Measurements from ENCODE around the gene NRF1. TPM values are rescaled to one million over a fixed set of nuclear protein-coding genes. Genes with fewer than 3 reads are reported as not detected.
A peak's percentile ranks its signal among the peaks of the same experiment; 100 is the strongest.
"Not testable (repeated sequence)": the region's sequence is repeated elsewhere in the genome, so short reads cannot be mapped to it uniquely, and the experiment has no call there.

NRF1 gene
- total RNA-seq, 1 donor from 2014 or later, result 18.1 TPM

- H3K4me3 Mint-ChIP-seq (ENCODE audit: unreplicated experiment), result peak overlapping the region; percentile 34
- H3K9me3 Mint-ChIP-seq (ENCODE audit: unreplicated experiment), result peaks cover 17% of the 10 kb centered on the region
- DNase-seq (ENCODE audit: low spot score), result no peak
- no peak overlapping the region for H3K27ac Mint-ChIP-seq (ENCODE audit: unreplicated experiment)
- TF ChIP-seq, protein P1, sequence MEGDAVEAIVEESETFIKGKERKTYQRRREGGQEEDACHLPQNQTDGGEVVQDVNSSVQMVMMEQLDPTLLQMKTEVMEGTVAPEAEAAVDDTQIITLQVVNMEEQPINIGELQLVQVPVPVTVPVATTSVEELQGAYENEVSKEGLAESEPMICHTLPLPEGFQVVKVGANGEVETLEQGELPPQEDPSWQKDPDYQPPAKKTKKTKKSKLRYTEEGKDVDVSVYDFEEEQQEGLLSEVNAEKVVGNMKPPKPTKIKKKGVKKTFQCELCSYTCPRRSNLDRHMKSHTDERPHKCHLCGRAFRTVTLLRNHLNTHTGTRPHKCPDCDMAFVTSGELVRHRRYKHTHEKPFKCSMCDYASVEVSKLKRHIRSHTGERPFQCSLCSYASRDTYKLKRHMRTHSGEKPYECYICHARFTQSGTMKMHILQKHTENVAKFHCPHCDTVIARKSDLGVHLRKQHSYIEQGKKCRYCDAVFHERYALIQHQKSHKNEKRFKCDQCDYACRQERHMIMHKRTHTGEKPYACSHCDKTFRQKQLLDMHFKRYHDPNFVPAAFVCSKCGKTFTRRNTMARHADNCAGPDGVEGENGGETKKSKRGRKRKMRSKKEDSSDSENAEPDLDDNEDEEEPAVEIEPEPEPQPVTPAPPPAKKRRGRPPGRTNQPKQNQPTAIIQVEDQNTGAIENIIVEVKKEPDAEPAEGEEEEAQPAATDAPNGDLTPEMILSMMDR (IDR thresholded peaks at IDR 0.05; ENCODE audit: unreplicated experiment), result no peak
- H3K36me3 Mint-ChIP-seq (ENCODE audit: low read depth, unreplicated experiment), result peaks cover 49% of the 10 kb centered on the region
- H3K27me3 Mint-ChIP-seq (ENCODE audit: unreplicated experiment), result peaks cover 8% of the 10 kb centered on the region
- no peaks in the 10 kb centered on the region for H3K4me1 Mint-ChIP-seq (ENCODE audit: unreplicated experiment)
Observed at GRCh38 chr7:129657363-129657762, 45.8 kb downstream of the NRF1 start.

DNA sequence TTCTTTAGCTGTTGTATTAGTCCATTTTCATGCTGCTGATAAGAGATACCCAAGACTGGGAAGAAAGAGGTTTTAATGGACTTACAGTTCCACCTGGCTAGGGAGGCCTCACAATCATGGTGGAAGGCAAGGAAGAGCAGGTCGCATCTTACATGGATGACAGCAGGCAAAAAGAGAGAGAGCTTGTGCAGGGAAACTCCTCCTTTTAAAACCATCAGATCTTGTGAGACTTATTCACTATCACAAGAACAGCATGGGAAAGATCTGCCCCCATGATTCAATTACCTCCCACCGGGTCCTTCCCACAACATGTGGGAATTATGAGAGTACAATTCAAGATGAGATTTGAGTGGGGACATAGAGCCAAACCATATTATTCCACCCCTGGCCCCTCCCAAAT lies 48.4 kb downstream of the NRF1 start:
- H3K36me3 Mint-ChIP-seq (ENCODE audit: low read depth, unreplicated experiment), result peaks cover 54% of the 10 kb centered on the region
- H3K9me3 Mint-ChIP-seq (ENCODE audit: unreplicated experiment), result peaks cover 17% of the 10 kb centered on the region
- not testable (repeated sequence) for DNase-seq (ENCODE audit: low spot score); H3K4me1 Mint-ChIP-seq (ENCODE audit: unreplicated experiment); H3K27ac Mint-ChIP-seq (ENCODE audit: unreplicated experiment); H3K27me3 Mint-ChIP-seq (ENCODE audit: unreplicated experiment)
- peak overlapping the region; percentile 70 for H3K4me3 Mint-ChIP-seq (ENCODE audit: unreplicated experiment)

DNA sequence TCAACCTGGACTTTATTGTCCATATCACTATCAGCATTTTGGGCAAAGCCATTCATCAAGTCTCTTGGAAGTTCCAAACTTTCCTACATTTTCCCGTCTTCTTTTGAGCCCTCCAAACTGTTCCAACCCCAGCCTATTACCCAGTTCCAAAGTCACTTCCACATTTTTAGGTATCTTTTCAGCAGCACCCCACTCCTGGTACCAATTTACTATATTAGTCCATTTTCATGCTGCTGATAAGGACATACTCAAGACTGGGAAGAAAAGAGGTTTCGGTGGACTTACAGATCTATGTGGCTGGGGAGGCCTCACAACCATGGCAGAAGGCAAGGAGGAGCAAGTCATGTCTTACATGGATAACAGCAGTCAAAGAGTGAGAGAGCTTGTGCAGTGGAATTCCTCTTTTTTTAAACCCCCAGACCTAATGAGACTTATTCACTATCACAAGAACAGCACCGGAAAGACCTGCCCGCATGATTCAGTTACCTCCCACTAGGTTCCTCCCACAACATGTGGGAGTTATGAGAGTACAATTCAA lies 50.2 kb downstream of the NRF1 start:
- TF ChIP-seq, protein P1 (IDR thresholded peaks at IDR 0.05; ENCODE audit: unreplicated experiment), result no peak
- H3K4me3 Mint-ChIP-seq (ENCODE audit: unreplicated experiment), result peak overlapping the region; percentile 77
- H3K9me3 Mint-ChIP-seq (ENCODE audit: unreplicated experiment), result peaks cover 17% of the 10 kb centered on the region
- no peak for DNase-seq (ENCODE audit: low spot score)
- H3K36me3 Mint-ChIP-seq (ENCODE audit: low read depth, unreplicated experiment), result peaks cover 54% of the 10 kb centered on the region
- H3K4me1 Mint-ChIP-seq (ENCODE audit: unreplicated experiment), result no peaks in the 10 kb centered on the region
- peaks cover 8% of the 10 kb centered on the region for H3K27me3 Mint-ChIP-seq (ENCODE audit: unreplicated experiment)
- no peak overlapping the region for H3K27ac Mint-ChIP-seq (ENCODE audit: unreplicated experiment)

- H3K4me3 Mint-ChIP-seq (ENCODE audit: unreplicated experiment); H3K27me3 Mint-ChIP-seq (ENCODE audit: unreplicated experiment); H3K4me1 Mint-ChIP-seq (ENCODE audit: unreplicated experiment); DNase-seq (ENCODE audit: low spot score); H3K27ac Mint-ChIP-seq (ENCODE audit: unreplicated experiment): not testable (repeated sequence)
- peaks cover 46% of the 10 kb centered on the region for H3K36me3 Mint-ChIP-seq (ENCODE audit: low read depth, unreplicated experiment)
- H3K9me3 Mint-ChIP-seq (ENCODE audit: unreplicated experiment), result peaks cover 17% of the 10 kb centered on the region
Observed at GRCh38 chr7:129663240-129663639, 51.7 kb downstream of the NRF1 start.

- H3K9me3 Mint-ChIP-seq (ENCODE audit: unreplicated experiment), result peaks cover 17% of the 10 kb centered on the region
- peaks cover 38% of the 10 kb centered on the region for H3K36me3 Mint-ChIP-seq (ENCODE audit: low read depth, unreplicated experiment)
- H3K27ac Mint-ChIP-seq (ENCODE audit: unreplicated experiment), result no peak overlapping the region
- TF ChIP-seq, protein P1 (IDR thresholded peaks at IDR 0.05; ENCODE audit: unreplicated experiment), result peak; percentile 52
- no peaks in the 10 kb centered on the region for H3K4me1 Mint-ChIP-seq (ENCODE audit: unreplicated experiment)
- no peak for DNase-seq (ENCODE audit: low spot score)
- peaks cover 6% of the 10 kb centered on the region for H3K27me3 Mint-ChIP-seq (ENCODE audit: unreplicated experiment)
- H3K4me3 Mint-ChIP-seq (ENCODE audit: unreplicated experiment), result peak overlapping the region; percentile 16
Observed at GRCh38 chr7:129664029-129665012, 52.8 kb downstream of the NRF1 start.

- no peak overlapping the region for H3K27ac Mint-ChIP-seq (ENCODE audit: unreplicated experiment)
- no peaks in the 10 kb centered on the region for H3K4me1 Mint-ChIP-seq (ENCODE audit: unreplicated experiment)
- H3K9me3 Mint-ChIP-seq (ENCODE audit: unreplicated experiment), result peaks cover 10% of the 10 kb centered on the region
- DNase-seq (ENCODE audit: low spot score), result no peak
- TF ChIP-seq, protein P1 (IDR thresholded peaks at IDR 0.05; ENCODE audit: unreplicated experiment), result no peak
- H3K4me3 Mint-ChIP-seq (ENCODE audit: unreplicated experiment), result no peak overlapping the region
- H3K36me3 Mint-ChIP-seq (ENCODE audit: low read depth, unreplicated experiment), result peaks cover 31% of the 10 kb centered on the region
- peaks cover 6% of the 10 kb centered on the region for H3K27me3 Mint-ChIP-seq (ENCODE audit: unreplicated experiment)
Observed at GRCh38 chr7:129665013-129665401, 53.5 kb downstream of the NRF1 start.
